T-helper 2 cell treated with Interferon-gamma antibody and Interleukin-4, amounts not matched to agents 5 μg/mL and 100 μg/mL, for 36 hours (primary cell): ENCODE measurements around the gene MAP1LC3B.
"Not testable (repeated sequence)": the region's sequence is repeated elsewhere in the genome, so short reads cannot be mapped to it uniquely, and the experiment has no call there.

Source experiments
- DNase-seq: peaks from one replicate; pipeline ENCODE4 v3.0.0; 2021; ENCODE audit warnings: low spot score
- H3K27ac Mint-ChIP-seq: one replicate; pipeline ENCODE4 v1.8.0; 2021; ENCODE audit warnings: mild to moderate bottlenecking, mixed read lengths
- H3K27me3 Mint-ChIP-seq: one replicate; pipeline ENCODE4 v1.8.0; 2021; ENCODE audit warnings: low read depth, mixed read lengths
- H3K36me3 Mint-ChIP-seq: one replicate; pipeline ENCODE4 v1.8.0; 2021; ENCODE audit warnings: low read depth, mixed read lengths
- H3K4me1 Mint-ChIP-seq: one replicate; pipeline ENCODE4 v1.8.0; 2021; ENCODE audit warnings: low read depth, mixed read lengths
- H3K4me3 Mint-ChIP-seq: one replicate; pipeline ENCODE4 v1.8.0; 2022; ENCODE audit warnings: mild to moderate bottlenecking, moderate library complexity, mixed read lengths
- H3K9me3 Mint-ChIP-seq: one replicate; pipeline ENCODE4 v1.8.0; 2021; ENCODE audit warnings: mixed read lengths

Gene MAP1LC3B

DNA sequence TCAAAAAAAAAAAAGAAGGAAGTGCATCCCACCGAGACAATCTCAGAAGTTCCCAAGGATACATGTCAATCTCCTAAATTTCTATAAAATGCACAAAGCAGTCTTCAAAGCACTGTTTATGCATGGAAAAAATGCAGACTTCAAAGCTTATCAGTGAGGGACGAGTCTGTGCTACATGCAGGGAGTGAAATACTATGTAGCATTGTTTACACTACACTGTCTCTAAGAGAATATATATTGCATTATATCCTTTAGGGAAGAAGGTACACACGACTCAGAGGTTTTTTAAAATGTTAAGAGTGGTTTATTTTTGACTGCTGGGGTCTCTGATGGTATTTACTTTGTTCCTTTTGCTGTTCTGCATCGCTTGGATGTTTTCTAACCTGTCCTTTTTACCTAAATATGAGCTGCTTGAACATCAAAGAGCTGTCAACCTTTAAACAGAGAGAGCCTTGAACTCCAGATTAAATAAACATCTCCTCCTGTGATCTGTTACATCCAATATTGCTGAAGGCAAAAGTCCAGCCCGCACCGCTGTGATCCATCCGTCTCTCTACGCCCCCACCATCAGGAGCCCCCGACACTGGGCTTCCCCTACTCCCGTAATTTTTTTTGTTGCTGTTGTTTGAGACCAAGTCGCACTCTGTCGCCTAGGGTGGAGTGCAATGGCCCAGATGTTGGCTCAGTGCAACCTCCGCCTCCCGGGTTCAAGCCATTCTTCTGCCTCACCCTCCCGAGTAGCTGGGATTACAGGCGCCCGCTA lies 9.9 kb upstream of the MAP1LC3B start:
- peaks cover 34% of the 10 kb centered on the region for H3K4me1 Mint-ChIP-seq
- H3K27me3 Mint-ChIP-seq = peaks cover 2% of the 10 kb centered on the region
- DNase-seq = no peak
- H3K27ac Mint-ChIP-seq = peak overlapping the region; percentile 90
- H3K36me3 Mint-ChIP-seq = peaks cover 10% of the 10 kb centered on the region
- peak overlapping the region; percentile 85 for H3K4me3 Mint-ChIP-seq
- no peaks in the 10 kb centered on the region for H3K9me3 Mint-ChIP-seq

DNA sequence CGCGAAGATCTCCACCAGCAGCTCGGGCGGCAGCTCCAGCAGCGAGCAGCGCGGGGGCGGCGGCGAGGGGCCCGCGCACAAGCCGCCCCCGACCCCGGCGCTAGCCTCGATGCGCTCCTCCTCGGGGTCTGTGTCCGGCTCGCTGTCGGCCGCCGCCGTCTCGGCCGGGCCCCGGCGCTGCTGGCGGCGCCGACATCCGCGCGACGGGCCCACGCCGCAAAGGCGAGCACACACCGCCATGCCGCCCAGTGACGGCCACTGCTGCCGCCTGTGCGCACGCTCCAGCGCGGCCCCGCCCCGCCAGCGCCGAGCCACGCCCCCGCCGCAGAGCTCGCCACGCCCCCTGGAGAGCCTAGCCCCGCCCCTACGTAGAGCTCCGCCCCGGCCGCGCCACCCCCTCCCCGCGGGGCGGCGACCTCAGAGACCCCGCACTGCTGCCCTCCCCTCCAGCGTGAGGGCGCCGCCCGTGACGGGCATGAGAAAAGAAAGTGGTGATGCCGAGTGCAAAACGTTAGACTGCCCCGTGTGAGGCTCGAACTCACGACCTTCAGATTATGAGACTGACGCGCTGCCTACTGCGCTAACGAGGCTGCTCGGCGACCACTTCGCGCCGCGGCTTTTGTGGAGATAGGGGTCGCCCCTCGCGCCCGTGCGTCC lies 8.5 kb upstream of the MAP1LC3B start, which contains the start of gene FBXO31:
Gene FBXO31 (minus strand): TSS at position 272 of the 657 bp plus-strand sequence. CDS start 32 bp downstream, at position 240.
- peaks cover 48% of the 10 kb centered on the region for H3K4me1 Mint-ChIP-seq

DNA sequence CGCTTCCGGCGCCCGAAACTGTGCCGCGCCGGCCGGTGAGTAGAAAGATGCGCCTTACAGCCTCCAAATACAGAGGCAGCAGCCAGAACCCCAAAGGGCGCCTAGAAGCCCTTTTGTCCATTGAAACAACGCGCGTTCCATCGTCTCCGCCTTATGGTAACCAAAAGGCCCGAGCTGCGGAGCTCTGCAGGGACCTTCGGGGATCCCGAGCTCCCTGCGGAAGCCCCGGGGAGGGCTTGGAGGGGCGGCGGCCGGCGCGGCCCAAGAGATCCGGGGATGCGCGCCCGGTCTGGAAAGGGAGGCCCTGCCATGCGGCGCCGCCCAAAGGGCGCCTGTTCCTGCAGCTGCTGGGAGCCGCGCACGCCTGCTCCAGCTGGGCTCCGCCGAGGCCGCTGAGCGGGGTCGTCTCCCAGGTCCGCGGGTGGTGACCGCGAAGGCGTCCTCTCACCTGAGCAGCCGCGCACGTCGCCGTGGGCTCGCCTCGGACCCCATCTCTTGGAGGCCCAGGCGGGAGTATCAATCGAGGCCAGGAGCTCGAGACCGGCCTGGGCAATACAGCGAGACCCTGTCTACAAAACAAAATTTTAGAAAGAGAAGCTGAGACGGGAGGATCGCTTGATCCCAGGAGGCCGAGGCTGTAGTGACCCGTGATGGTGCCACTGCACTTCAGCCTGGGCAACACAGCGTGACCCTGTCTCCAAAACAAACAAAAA lies 7.8 kb upstream of the MAP1LC3B start:
- H3K27me3 Mint-ChIP-seq = peaks cover 2% of the 10 kb centered on the region
- no peak for DNase-seq
- H3K4me1 Mint-ChIP-seq = peaks cover 52% of the 10 kb centered on the region
- peak overlapping the region; percentile 97 for H3K27ac Mint-ChIP-seq
- H3K36me3 Mint-ChIP-seq = peaks cover 10% of the 10 kb centered on the region
- peak overlapping the region; percentile 91 for H3K4me3 Mint-ChIP-seq
- no peaks in the 10 kb centered on the region for H3K9me3 Mint-ChIP-seq

More for the DNA sequence above, 8.5 kb upstream of the MAP1LC3B start, which contains the start of gene FBXO31:
- Mint-ChIP-seq H3K4me3 (peak within 1 kb of the TSS; percentile 91), H3K36me3 (peaks cover 13% of the 10 kb centered on the region), H3K9me3 (no peaks in the 10 kb centered on the region), H3K27ac (peak within 1 kb of the TSS; percentile 97), H3K27me3 (peaks cover 2% of the 10 kb centered on the region)
- peak; percentile 90 for DNase-seq

DNA sequence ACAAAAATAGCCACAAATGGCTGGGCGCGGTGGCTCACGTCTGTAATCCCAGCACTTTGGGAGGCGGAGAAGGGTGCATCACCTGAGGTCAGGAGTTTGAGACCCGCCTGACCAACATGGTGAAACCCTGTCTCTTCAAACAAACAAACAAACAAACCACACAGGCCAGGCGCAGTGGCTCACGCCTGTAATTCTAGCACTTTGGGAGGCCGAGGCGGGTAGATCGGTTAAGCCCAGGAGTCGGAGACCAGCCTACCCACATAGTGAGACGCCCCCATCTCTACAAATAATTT lies 7.3 kb upstream of the MAP1LC3B start:
- not testable (repeated sequence) for H3K36me3 Mint-ChIP-seq

DNA sequence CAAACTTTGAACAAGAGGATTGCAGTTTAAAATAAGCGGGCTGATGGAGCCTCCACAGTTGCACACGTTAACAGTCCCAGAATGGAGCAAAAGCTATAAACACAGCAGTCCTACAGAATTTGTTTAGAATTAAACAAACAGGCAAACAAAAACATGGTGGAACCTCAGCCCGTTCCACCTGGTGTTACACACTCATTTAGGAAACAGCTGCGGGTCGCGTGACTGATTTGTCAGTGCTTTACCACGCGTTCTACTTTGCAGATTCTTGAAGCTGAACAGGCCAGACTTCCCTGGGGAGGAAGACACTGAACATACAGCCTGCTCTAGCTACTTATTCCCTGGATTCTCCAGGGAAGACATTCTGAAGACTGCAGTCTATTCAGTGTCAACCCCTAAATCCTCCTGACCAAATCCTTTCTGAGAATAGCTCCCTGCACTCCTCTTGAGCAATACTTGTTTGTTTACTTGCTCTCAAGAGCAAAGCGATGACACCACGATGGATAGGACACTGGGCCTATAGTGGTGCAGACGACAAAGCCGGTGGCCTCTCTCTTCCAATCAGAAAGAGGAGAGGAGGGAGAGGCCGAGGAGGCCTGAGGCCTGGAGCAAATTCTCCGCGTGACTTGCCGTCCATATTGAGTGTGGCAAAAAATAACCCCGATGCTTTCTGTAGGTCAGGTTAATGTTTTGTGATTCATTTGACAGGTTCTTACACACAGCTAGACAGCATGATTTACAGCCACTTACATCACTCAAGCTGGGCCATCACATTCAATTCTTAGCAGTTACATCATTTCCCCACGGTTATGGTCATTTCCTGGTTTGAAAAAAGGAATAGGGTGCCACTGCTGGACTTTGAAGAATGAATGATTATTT lies 4.0 kb upstream of the MAP1LC3B start:
- peaks cover 7% of the 10 kb centered on the region for H3K36me3 Mint-ChIP-seq
- H3K4me3 Mint-ChIP-seq = peak overlapping the region; percentile 70
- no peaks in the 10 kb centered on the region for H3K9me3 Mint-ChIP-seq
- peaks cover 40% of the 10 kb centered on the region for H3K4me1 Mint-ChIP-seq
- H3K27ac Mint-ChIP-seq = peak overlapping the region; percentile 96
- peaks cover 2% of the 10 kb centered on the region for H3K27me3 Mint-ChIP-seq
- peak; percentile 91 for DNase-seq

More for the DNA sequence above, 7.3 kb upstream of the MAP1LC3B start:
- not testable (repeated sequence) for H3K27me3 Mint-ChIP-seq, DNase-seq, H3K9me3 Mint-ChIP-seq
- H3K4me3 Mint-ChIP-seq = peak overlapping the region; percentile 91
- peaks cover 56% of the 10 kb centered on the region for H3K4me1 Mint-ChIP-seq
- peak overlapping the region; percentile 97 for H3K27ac Mint-ChIP-seq

DNA sequence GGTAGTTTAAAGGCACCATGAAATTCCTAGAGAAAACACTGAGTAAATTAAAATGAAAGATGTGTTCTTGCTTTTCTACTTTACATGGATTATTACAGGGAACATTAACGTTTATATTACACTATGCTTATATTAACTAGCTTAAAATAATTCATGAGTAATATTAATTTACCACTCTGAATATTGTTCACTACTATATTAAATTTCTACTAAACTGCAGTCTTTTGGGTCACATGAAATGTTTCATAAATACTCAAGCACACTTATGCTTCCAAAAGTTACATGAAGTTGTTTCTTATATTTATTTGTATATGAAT lies 3.4 kb upstream of the MAP1LC3B start:
- H3K4me1 Mint-ChIP-seq = peaks cover 45% of the 10 kb centered on the region
- H3K27me3 Mint-ChIP-seq = peaks cover 2% of the 10 kb centered on the region
- peak overlapping the region; percentile 96 for H3K27ac Mint-ChIP-seq
- peak overlapping the region; percentile 70 for H3K4me3 Mint-ChIP-seq
- no peaks in the 10 kb centered on the region for H3K9me3 Mint-ChIP-seq
- no peak for DNase-seq
- H3K36me3 Mint-ChIP-seq = peaks cover 13% of the 10 kb centered on the region

DNA sequence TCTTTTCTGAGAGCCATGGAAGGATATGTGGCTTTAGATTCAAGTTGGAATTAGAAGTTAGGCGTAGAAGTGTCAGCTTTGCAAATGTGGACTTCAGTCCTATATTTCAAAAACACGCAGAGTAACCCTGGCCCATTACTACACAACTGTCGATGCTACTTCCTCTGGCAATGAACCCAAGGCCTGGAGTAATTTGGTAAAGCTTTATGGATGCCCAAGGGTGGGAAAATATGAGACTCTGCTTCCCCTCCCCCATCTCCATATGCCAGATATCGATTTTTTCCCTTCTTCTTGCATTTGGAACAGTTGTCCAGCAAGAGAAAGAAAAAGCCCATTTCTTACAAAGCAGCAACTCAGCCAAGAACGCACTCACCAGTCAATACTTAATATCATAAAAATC lies 2.9 kb upstream of the MAP1LC3B start:
- peaks cover 11% of the 10 kb centered on the region for H3K36me3 Mint-ChIP-seq
- H3K4me1 Mint-ChIP-seq = peaks cover 48% of the 10 kb centered on the region
- no peak for DNase-seq
- no peaks in the 10 kb centered on the region for H3K27me3 Mint-ChIP-seq
- H3K4me3 Mint-ChIP-seq = peak overlapping the region; percentile 58
- H3K9me3 Mint-ChIP-seq = no peaks in the 10 kb centered on the region
- peak overlapping the region; percentile 75 for H3K27ac Mint-ChIP-seq

DNA sequence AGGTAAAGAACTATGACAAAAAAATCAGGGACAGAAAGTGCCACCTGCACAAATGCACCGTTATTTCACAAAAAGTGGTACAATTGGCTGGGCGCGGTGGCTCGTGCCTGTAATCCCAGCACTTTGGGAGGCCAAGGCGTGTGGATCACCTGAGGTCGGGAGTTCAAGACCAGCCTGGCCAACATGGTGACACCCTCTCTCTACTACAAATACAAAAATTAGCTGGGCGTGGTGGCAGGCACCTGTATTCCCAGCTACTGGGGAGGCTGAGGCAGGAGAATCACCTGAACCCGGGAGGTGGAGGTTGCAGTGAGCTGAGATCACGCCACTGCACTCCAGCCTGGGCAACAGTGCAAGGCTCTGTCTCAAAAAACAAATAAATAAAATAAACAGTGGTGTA lies 2.2 kb upstream of the MAP1LC3B start:
- DNase-seq, H3K27me3 Mint-ChIP-seq, H3K9me3 Mint-ChIP-seq: not testable (repeated sequence)
- Mint-ChIP-seq H3K36me3 (peaks cover 14% of the 10 kb centered on the region), H3K27ac (peak overlapping the region; percentile 75), H3K4me3 (peak overlapping the region; percentile 58), H3K4me1 (peaks cover 53% of the 10 kb centered on the region)

DNA sequence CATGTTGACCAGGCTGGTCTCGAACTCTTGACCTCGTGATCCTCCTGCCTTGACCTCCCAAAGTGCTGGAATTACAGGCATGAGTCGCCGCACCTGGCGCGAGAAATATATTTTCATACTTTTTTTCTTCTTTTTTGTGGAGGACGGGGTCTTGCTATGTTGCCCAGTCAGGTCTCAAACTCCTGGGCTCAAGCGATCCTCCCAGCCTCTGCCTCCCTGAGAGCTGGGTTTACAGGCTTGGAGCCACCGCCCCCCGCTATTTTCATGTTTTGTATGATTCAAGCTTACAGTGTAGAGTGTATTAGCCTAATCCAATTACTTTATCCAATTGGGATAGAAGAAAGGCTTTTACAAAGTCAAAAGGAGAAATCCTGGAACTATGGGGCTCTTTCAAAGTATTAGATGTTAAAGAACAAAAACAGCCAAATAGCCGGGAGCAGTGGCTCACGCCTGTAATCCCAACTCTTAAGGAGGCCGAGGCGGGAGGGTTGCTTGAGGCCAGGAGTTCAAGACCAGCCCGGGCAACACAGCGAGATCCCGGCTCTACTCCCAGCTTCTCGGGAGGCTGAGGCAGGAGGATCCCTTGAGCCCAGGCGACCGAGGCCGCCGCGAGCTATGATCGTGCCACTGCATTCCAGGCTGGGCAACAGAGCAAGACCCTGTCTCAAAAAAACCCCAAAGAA lies 1.4 kb upstream of the MAP1LC3B start:
- H3K27ac Mint-ChIP-seq = peak overlapping the region; percentile 98
- H3K27me3 Mint-ChIP-seq = no peaks in the 10 kb centered on the region
- peaks cover 17% of the 10 kb centered on the region for H3K36me3 Mint-ChIP-seq
- H3K4me1 Mint-ChIP-seq = peaks cover 53% of the 10 kb centered on the region
- no peak for DNase-seq
- H3K4me3 Mint-ChIP-seq = peak overlapping the region; percentile 88
- no peaks in the 10 kb centered on the region for H3K9me3 Mint-ChIP-seq

DNA sequence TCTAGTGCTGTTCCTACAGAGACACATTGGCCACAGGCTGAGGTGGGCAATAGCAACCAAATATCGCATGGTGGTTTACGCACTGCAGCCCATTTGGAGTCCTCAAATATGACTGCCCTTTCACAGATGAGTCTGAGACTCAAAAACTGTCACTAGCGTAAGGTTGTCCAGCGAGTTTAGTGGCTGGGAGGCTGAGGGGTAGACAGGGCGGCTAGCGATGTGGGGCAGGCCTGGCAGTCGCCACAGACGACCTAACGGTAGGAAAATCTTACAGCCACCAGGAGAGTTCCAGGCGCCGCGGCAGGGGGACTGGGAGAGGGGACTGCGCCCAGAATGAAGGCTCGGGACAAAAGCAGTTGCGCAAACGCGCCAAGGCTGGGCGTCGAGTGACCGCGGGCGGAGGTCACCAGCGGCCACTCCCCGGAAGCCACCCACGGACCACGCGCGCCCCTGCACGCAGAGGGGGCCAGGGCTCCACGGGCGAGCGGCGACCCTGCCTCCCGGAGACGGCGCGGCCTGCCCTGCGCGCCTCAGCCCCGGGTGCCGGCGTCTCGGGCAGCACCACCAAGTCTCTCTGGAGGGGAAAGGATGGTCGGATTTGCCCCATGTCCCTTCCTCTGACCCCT lies 699 bp upstream of the MAP1LC3B start:
- peaks cover 49% of the 10 kb centered on the region for H3K4me1 Mint-ChIP-seq
- H3K27ac Mint-ChIP-seq = peak overlapping the region; percentile 98
- peaks cover 17% of the 10 kb centered on the region for H3K36me3 Mint-ChIP-seq
- no peaks in the 10 kb centered on the region for H3K9me3 Mint-ChIP-seq
- peak overlapping the region; percentile 88 for H3K4me3 Mint-ChIP-seq
- H3K27me3 Mint-ChIP-seq = no peaks in the 10 kb centered on the region
- DNase-seq = no peak

DNA sequence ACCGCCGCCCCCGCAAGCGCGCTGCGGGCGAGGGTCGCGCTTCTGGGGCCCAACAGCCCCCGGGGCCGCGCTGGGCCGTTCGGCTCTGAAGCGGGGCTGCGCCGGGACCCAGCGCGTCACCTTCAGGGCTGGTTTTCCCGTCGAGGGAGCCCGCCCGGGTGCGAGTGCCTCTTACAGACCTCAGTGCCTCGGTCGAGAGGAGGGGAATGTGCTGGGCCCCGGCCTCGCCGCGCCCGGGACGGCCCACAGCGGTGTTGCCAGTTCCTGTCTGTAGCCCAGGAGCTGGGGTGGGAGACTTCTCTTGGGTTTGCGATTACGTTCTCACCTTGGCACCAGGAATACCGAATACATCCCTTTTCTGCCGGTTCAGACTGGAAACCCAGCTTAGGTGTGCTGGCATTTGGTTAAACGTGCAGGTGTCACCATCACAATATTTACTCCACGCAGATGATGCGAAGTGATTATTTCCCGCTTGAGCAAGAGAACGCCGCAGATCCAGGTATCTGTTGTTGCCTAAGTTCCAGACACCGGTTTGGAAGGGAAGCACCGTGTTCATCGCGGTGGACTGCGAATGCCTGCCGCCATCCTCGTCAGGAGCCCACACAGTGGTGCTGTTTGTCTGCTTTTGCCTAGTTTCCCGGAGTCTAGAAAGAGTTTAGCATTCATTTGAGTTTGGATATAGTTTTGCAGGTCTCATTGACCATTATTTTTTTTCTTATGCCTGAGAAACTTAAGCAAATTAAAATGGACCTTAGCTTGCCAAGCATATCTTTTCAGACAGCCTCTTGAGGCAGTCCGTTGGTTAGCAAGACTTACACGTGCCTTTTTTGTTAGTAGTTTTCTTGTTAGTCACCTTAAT lies 914 bp downstream of the MAP1LC3B start:
- peak; percentile 36 for DNase-seq
- H3K4me3 Mint-ChIP-seq = peak overlapping the region; percentile 95
- no peaks in the 10 kb centered on the region for H3K9me3 Mint-ChIP-seq
- H3K36me3 Mint-ChIP-seq = peaks cover 13% of the 10 kb centered on the region
- H3K27ac Mint-ChIP-seq = peak overlapping the region; percentile 91
- H3K4me1 Mint-ChIP-seq = peaks cover 36% of the 10 kb centered on the region
- H3K27me3 Mint-ChIP-seq = no peaks in the 10 kb centered on the region

DNA sequence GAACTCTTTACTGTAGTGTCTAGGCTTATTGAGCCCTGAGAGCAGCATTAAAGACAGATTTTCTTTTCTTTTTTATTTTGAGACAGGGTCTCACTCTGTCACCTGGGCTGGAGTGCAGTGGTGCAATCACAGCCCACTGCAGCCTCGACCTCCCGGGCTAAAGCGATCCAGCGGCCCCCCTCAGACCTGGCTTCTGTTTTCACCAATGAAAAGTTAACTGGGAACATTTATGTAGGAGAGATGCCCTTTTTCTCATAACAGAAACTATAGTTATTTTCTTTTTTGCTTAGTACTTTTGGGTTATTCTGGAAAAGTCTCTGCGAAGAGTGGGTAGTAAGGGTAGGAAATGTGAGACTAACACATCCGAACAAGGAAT lies 1.5 kb downstream of the MAP1LC3B start:
- peak overlapping the region; percentile 95 for H3K4me3 Mint-ChIP-seq
- peak overlapping the region; percentile 91 for H3K27ac Mint-ChIP-seq
- H3K9me3 Mint-ChIP-seq = no peaks in the 10 kb centered on the region
- DNase-seq = no peak
- peaks cover 17% of the 10 kb centered on the region for H3K36me3 Mint-ChIP-seq
- H3K4me1 Mint-ChIP-seq = peaks cover 30% of the 10 kb centered on the region
- no peaks in the 10 kb centered on the region for H3K27me3 Mint-ChIP-seq
